Lung (tissue), 12 donors: ENCODE measurements around the gene GRIP1. TPM values are rescaled to one million over a fixed set of nuclear protein-coding genes. Genes with fewer than 3 reads are reported as not detected.

ENCODE experiments used
- ATAC-seq: fragments of 200-7000 bp; cut with Tn5 transposase; one replicate; pipeline ENCODE4 v1.9.1; 2020; ENCODE audit warnings: moderate number of reproducible peaks; ENCODE audit not compliant: insufficient read depth, low FRiP score
- DNase-seq, 3 donors: peaks; one replicate each; pipeline ENCODE4 v3.0.0-alpha.2; 2013 to 2017
- H3K27ac ChIP-seq, 2 donors: one replicate each; pipeline ENCODE4 v1.5.1; 2013; ENCODE audit warnings: mild to moderate bottlenecking in 2 of 2, moderate library complexity in 2 of 2, control low read depth in 1 of 2, inconsistent platforms in 1 of 2, low read depth in 1 of 2, low read length in 1 of 2
- H3K27me3 ChIP-seq, 3 donors: one replicate each; pipeline ENCODE4 v1.5.1; 2013; ENCODE audit warnings: low read length in 2 of 3; ENCODE audit not compliant: control insufficient read depth in 3 of 3, insufficient read depth in 3 of 3
- H3K36me3 ChIP-seq, 4 donors: one replicate each; pipeline ENCODE4 v1.5.1; 2013; ENCODE audit warnings: low read length in 4 of 4, mild to moderate bottlenecking in 1 of 4, moderate library complexity in 1 of 4; ENCODE audit not compliant: control insufficient read depth in 4 of 4, insufficient read depth in 4 of 4
- H3K4me1 ChIP-seq, 5 donors: one replicate each; pipeline ENCODE4 v1.5.1; 2013; ENCODE audit warnings: low read length in 5 of 5, mild to moderate bottlenecking in 2 of 5, moderate library complexity in 1 of 5; ENCODE audit not compliant: control insufficient read depth in 5 of 5, insufficient read depth in 5 of 5
- H3K4me3 ChIP-seq: one replicate; pipeline ENCODE4 v1.5.1; 2013; ENCODE audit warnings: mild to moderate bottlenecking, control low read depth, moderate library complexity
- H3K9ac ChIP-seq, 2 donors: one replicate each; pipeline ENCODE4 v1.5.1; 2013; ENCODE audit warnings: low read length in 2 of 2, control low read depth in 1 of 2; ENCODE audit not compliant: insufficient read depth in 1 of 2
- H3K9me3 ChIP-seq, 4 donors: one replicate each; pipeline ENCODE4 v1.5.1; 2013; ENCODE audit warnings: low read length in 3 of 4, mild to moderate bottlenecking in 1 of 4, moderate library complexity in 1 of 4; ENCODE audit not compliant: control insufficient read depth in 4 of 4, insufficient read depth in 3 of 4
- CTCF ChIP-seq: IDR thresholded peaks from 2 replicates; pipeline ENCODE4 v1.5.1; 2012; ENCODE audit warnings: mild to moderate bottlenecking; ENCODE audit errors: control extremely low read depth, extremely low read depth
- WGBS, 2 donors: extraction: QIAGEN DNeasy Blood & Tissue Kit; methylation state at CpG; one replicate each; pipeline ENCODE4 v1.1.7; 2013; 5-methylcytosine and 5-hydroxymethylcytosine counted together
- polyA plus RNA-seq, 2 donors: library from polyadenylated mRNA; stranded (reverse); fragments of 200-250 nt; gene quantifications; one replicate each; pipeline ENCODE4 v1.2.1, GENCODE V29; 2013
- total RNA-seq, 2 donors: library from RNA; depleted of rRNA in 1 of 2; stranded (reverse); fragments of >200 nt in 1 of 2; gene quantifications; one replicate each; pipeline ENCODE4 v1.2.1, GENCODE V29; 2014 to 2021
- donor health status: control.
- donor health status: control.
- donor health status: Bipolar disorder and iron deficiency.
- donor health status: healthy.
- donor health status: DM: yes; HTN: yes; CAD: no.

GRIP1 gene
- total and polyA plus RNA-seq, 4 donors, result 0.20 to 3.6 (median 0.83) TPM

GRCh38 chr12:66699738-66700482 lies 21.0 kb upstream of the GRIP1 start:
- ATAC-seq, result no peak
- TF ChIP-seq CTCF, result no peak
- no peaks in the 10 kb centered on the region for H3K9me3 ChIP-seq

GRCh38 chr12:66698558-66698957 lies 19.7 kb upstream of the GRIP1 start:
- ATAC-seq, result no peak
- DNase-seq, result no peak

More at GRCh38 chr12:66699738-66700482, 21.0 kb upstream of the GRIP1 start:
- WGBS, 2 donors, result 84 to 88% methylated on average over 4 of the region's 4 CpGs
- Histone ChIP-seq H3K27ac (no peak overlapping the region), H3K27me3 (peaks cover 0 to 7% (median 4%) of the 10 kb centered on the region in 3 donors), H3K4me1 (no peaks in the 10 kb centered on the region), H3K36me3 (no peaks in the 10 kb centered on the region), H3K9ac (no peak overlapping the region), H3K4me3 (no peak overlapping the region)
- no peak for DNase-seq

GRCh38 chr12:66697404-66697803 lies 18.5 kb upstream of the GRIP1 start:
- 62 to 82% methylated on average over 3 of the region's 3 CpGs for WGBS, 2 donors

More at GRCh38 chr12:66698558-66698957, 19.7 kb upstream of the GRIP1 start:
- Histone ChIP-seq H3K4me1 (no peaks in the 10 kb centered on the region), H3K27me3 (peaks cover 0 to 7% (median 2%) of the 10 kb centered on the region in 3 donors), H3K9ac (no peak overlapping the region), H3K36me3 (no peaks in the 10 kb centered on the region), H3K27ac (no peak overlapping the region), H3K9me3 (no peaks in the 10 kb centered on the region), H3K4me3 (no peak overlapping the region)
- 77 to 88% methylated on average over 4 of the region's 4 CpGs for WGBS, 2 donors
- TF ChIP-seq CTCF, result no peak

More at GRCh38 chr12:66697404-66697803, 18.5 kb upstream of the GRIP1 start:
- no peaks in the 10 kb centered on the region for H3K9me3 ChIP-seq
- ATAC-seq (no peak), DNase-seq (no peak)
- H3K36me3 ChIP-seq, result no peaks in the 10 kb centered on the region
- no peak overlapping the region for H3K4me3 ChIP-seq
- peaks cover 0 to 3% (median 0%) of the 10 kb centered on the region in 3 donors for H3K27me3 ChIP-seq
- H3K9ac ChIP-seq, result no peak overlapping the region
- TF ChIP-seq CTCF, result no peak
- peaks cover 0 to 3% (median 0%) of the 10 kb centered on the region in 5 donors for H3K4me1 ChIP-seq
- H3K27ac ChIP-seq, result no peak overlapping the region
